ENCODE data around the gene UBE2H. TPM values are rescaled to one million over a fixed set of nuclear protein-coding genes. Genes with fewer than 3 reads are reported as not detected.

Gene UBE2H
- total and polyA plus RNA-seq, 2 donors from 2014 or later = 40.6 to 107 TPM

DNA sequence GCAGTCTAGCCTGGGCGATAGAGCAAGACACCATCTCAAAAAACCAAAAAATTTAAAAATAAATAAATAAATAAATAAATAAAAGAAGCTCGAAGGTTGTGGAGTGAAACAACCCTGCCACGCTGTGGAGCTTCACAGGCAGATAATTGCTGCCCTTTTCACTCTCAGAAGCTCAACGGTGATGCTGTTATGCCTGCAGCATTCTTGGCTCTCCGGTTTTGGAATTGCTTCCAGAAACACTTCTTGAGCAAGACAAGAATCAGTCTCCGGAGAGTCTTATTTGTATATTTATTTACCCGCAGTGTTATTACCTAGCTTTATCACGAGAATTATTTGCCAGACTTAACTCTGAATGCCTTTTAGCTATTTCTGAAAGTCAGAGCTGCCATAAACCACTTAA lies 40.5 kb upstream of the UBE2H start:
- TF ChIP-seq, protein P1, sequence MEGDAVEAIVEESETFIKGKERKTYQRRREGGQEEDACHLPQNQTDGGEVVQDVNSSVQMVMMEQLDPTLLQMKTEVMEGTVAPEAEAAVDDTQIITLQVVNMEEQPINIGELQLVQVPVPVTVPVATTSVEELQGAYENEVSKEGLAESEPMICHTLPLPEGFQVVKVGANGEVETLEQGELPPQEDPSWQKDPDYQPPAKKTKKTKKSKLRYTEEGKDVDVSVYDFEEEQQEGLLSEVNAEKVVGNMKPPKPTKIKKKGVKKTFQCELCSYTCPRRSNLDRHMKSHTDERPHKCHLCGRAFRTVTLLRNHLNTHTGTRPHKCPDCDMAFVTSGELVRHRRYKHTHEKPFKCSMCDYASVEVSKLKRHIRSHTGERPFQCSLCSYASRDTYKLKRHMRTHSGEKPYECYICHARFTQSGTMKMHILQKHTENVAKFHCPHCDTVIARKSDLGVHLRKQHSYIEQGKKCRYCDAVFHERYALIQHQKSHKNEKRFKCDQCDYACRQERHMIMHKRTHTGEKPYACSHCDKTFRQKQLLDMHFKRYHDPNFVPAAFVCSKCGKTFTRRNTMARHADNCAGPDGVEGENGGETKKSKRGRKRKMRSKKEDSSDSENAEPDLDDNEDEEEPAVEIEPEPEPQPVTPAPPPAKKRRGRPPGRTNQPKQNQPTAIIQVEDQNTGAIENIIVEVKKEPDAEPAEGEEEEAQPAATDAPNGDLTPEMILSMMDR (IDR thresholded peaks at IDR 0.05; ENCODE audit: borderline replicate concordance, extremely low read depth, insufficient read depth) = no peak
- Histone ChIP-seq H3K36me3 (ENCODE audit: control insufficient read depth in 2 of 3, insufficient read depth in 3 of 3, low read length in 3 of 3) (no peaks in the 10 kb centered on the region), H3K27ac (ENCODE audit: low read depth in 2 of 2, low read length in 2 of 2) (no peak overlapping the region), H3K4me3 (ENCODE audit: low read length in 3 of 3) (no peak overlapping the region), H3K27me3 (ENCODE audit: control insufficient read depth, insufficient read depth, low read length) (no peaks in the 10 kb centered on the region), H3K9me3 (ENCODE audit: control insufficient read depth in 2 of 3, insufficient read depth in 1 of 3, low read length in 3 of 3) (no peaks in the 10 kb centered on the region), H3K9ac (ENCODE audit: low read length in 3 of 3) (no peak overlapping the region), H3K4me1 (ENCODE audit: control insufficient read depth in 2 of 3, insufficient read depth in 2 of 3, low read depth in 1 of 3, low read length in 3 of 3) (no peaks in the 10 kb centered on the region)
- DNase-seq (no peak), FAIRE-seq (no peak)
- intact Hi-C loops (cut with DNase I) = no loop called here

DNA sequence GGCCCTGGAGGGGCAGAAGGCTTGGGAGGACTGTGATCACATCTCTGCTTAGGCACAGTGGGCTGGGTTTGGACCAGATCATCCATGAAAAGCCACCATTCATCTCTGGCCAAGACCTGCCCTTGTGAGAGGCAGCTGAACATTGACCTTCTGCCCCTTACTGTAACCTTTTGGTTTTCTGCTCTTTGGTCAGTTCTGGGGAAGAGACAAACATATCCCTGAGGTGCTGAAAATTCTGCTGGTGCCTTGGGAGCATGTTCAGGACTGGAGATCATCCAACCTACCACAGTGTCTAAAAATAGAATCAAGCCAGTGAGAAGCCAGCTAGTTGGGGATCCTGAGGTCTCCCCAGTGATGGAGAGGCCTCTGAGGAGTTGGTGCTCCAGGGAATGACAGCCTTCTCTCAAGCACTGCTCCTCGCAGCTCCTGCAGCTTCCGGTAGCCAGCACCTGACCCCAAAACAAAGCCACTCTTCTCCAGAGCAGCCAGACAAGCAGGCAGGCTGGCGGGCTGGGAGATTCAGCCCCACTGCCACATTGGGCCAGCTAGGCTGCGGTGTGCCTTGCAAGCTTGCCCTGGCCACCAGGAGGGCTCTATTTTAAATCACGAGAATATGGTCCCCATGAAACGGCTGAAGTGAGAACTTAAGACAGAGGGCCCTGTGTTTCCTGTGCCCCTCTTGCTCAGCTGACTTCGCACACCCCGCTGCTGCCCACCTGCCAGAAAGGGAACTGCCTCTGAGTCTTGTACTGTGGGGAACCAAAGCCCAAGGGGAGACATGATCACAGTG lies 37.8 kb upstream of the UBE2H start:
- no peak overlapping the region for H3K9ac ChIP-seq (ENCODE audit: low read length in 3 of 3)
- DNase-seq (no peak), FAIRE-seq (no peak)
- no peak overlapping the region for H3K27ac ChIP-seq (ENCODE audit: low read depth in 2 of 2, low read length in 2 of 2)
- TF ChIP-seq, protein P1 (IDR thresholded peaks at IDR 0.05; ENCODE audit: borderline replicate concordance, extremely low read depth, insufficient read depth) = no peak
- H3K27me3 ChIP-seq (ENCODE audit: control insufficient read depth, insufficient read depth, low read length) = no peaks in the 10 kb centered on the region
- intact Hi-C loops (cut with DNase I) = no loop called here
- H3K4me3 ChIP-seq (ENCODE audit: low read length in 3 of 3) = no peak overlapping the region
- no peaks in the 10 kb centered on the region for H3K36me3 ChIP-seq (ENCODE audit: control insufficient read depth in 2 of 3, insufficient read depth in 3 of 3, low read length in 3 of 3)
- no peaks in the 10 kb centered on the region for H3K9me3 ChIP-seq (ENCODE audit: control insufficient read depth in 2 of 3, insufficient read depth in 1 of 3, low read length in 3 of 3)
- H3K4me1 ChIP-seq (ENCODE audit: control insufficient read depth in 2 of 3, insufficient read depth in 2 of 3, low read depth in 1 of 3, low read length in 3 of 3) = no peaks in the 10 kb centered on the region

DNA sequence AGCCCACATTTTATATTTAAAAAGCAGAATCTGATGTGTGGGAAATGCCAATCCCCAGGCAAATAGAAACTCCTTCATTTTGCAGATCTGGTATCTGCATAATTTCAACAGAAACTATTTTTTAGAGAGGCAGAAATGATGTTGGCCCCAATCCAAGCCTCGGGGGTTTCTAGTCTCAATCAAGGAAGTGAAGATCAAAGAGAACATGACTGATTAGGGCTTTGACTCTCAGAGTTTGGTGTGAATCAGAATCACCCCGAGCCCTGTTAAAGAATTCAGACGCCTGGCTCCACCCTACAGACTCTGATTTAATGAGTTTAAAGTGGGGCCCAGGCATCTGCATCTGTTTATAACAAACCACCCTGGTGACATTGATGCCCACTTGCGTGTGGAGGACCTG lies 36.7 kb upstream of the UBE2H start:
- no peak for FAIRE-seq
- Histone ChIP-seq H3K4me1 (ENCODE audit: control insufficient read depth in 2 of 3, insufficient read depth in 2 of 3, low read depth in 1 of 3, low read length in 3 of 3) (no peaks in the 10 kb centered on the region), H3K9me3 (ENCODE audit: control insufficient read depth in 2 of 3, insufficient read depth in 1 of 3, low read length in 3 of 3) (no peaks in the 10 kb centered on the region), H3K9ac (ENCODE audit: low read length in 3 of 3) (no peak overlapping the region), H3K36me3 (ENCODE audit: control insufficient read depth in 2 of 3, insufficient read depth in 3 of 3, low read length in 3 of 3) (no peaks in the 10 kb centered on the region), H3K27me3 (ENCODE audit: control insufficient read depth, insufficient read depth, low read length) (no peaks in the 10 kb centered on the region), H3K27ac (ENCODE audit: low read depth in 2 of 2, low read length in 2 of 2) (no peak overlapping the region), H3K4me3 (ENCODE audit: low read length in 3 of 3) (no peak overlapping the region)
- TF ChIP-seq, protein P1 (IDR thresholded peaks at IDR 0.05; ENCODE audit: borderline replicate concordance, extremely low read depth, insufficient read depth) = no peak
- no peak for DNase-seq
- intact Hi-C loops (cut with DNase I) = no loop called here
